ENCODE data around the gene WIPF2.

The WIPF2 gene

GRCh38 chr17:40287159-40287493 lies 68.0 kb downstream of the WIPF2 start:
- no peak for DNase-seq (ENCODE audit: low read depth)
- TF ChIP-seq, protein P1, sequence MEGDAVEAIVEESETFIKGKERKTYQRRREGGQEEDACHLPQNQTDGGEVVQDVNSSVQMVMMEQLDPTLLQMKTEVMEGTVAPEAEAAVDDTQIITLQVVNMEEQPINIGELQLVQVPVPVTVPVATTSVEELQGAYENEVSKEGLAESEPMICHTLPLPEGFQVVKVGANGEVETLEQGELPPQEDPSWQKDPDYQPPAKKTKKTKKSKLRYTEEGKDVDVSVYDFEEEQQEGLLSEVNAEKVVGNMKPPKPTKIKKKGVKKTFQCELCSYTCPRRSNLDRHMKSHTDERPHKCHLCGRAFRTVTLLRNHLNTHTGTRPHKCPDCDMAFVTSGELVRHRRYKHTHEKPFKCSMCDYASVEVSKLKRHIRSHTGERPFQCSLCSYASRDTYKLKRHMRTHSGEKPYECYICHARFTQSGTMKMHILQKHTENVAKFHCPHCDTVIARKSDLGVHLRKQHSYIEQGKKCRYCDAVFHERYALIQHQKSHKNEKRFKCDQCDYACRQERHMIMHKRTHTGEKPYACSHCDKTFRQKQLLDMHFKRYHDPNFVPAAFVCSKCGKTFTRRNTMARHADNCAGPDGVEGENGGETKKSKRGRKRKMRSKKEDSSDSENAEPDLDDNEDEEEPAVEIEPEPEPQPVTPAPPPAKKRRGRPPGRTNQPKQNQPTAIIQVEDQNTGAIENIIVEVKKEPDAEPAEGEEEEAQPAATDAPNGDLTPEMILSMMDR (conservative IDR thresholded peaks at IDR 0.05; ENCODE audit: low read length) = no peak
- H3K4me3 ChIP-seq (ENCODE audit: low read length) = no peak overlapping the region

DNA sequence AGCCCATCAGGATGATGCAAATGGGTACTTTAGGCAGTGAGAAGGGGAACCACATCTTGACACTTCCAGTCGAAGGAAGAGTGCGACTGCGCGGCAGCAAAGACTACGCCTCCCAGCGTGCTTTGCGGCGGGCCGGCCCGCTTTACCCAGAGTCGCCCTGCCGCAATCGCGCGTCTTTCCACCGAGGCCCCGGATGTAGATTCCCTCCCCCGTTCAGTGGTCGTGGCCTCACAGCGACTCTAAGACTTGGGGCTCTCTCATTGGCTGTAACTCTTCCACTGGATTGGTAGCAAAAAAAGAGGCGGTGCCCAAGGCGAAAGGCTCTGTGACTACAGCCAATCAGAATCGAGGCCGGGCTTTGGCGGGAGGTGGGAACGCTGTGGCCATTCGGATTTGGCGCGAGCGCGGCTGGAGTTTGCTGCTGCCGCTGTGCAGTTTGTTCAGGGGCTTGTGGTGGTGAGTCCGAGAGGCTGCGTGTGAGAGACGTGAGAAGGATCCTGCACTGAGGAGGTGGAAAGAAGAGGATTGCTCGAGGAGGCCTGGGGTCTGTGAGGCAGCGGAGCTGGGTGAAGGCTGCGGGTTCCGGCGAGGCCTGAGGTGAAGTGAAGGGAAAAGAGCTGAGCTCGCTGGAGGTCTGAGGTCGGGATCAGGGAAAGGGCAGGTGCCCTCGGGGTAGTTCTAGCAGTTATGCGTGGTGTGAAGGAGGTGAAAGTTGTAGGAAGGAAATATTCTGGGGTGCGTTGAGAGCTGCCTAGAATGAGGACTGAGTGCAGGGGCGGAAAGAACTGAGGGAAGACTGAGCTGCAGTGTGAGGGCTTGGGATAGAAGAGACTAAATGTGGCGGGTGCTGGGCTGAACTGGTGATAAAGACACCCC lies 68.6 kb downstream of the WIPF2 start, which contains the start of gene CDC6:
TSS of gene CDC6 (plus strand) at position 386 of the 876 bp plus-strand sequence. CDS start 1,542 bp downstream, outside the sequence.
- DNase-seq (ENCODE audit: low read depth) = peak; percentile 99
- peak within 1 kb of the TSS; percentile 80 for H3K4me3 ChIP-seq (ENCODE audit: low read length)
- TF ChIP-seq, protein P1 (conservative IDR thresholded peaks at IDR 0.05; ENCODE audit: low read length) = no peak

DNA sequence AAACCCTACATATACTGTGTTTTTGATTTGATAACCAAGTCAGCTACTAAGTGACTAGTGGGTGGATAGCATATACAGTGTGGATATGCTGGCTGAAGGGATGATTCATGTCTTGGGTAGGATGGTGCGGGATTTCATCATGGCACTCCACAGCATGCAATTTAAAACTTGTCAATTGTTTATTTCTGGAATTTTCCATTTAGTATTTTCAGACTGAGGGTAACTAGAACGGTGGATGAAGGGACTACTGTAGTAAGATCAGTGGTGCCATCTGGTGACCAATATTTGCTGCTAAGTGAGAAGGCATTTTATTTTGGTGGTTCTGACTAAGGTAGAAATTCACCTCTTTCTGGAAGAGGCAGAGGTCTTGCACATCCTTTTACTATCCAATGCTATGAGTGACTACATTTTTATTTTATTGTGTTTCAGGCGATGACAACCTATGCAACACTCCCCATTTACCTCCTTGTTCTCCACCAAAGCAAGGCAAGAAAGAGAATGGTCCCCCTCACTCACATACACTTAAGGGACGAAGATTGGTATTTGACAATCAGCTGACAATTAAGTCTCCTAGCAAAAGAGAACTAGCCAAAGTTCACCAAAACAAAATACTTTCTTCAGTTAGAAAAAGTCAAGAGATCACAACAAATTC lies 71.7 kb downstream of the WIPF2 start:
- TF ChIP-seq, protein P1 (conservative IDR thresholded peaks at IDR 0.05; ENCODE audit: low read length) = peak; percentile 79
- DNase-seq (ENCODE audit: low read depth) = peak; percentile 95
- no peak overlapping the region for H3K4me3 ChIP-seq (ENCODE audit: low read length)

- TF ChIP-seq, protein P1 (conservative IDR thresholded peaks at IDR 0.05; ENCODE audit: low read length) = no peak
- DNase-seq (ENCODE audit: low read depth) = no peak
- H3K4me3 ChIP-seq (ENCODE audit: low read length) = no peak overlapping the region
These were observed 72.2 kb downstream of the WIPF2 start for GRCh38 chr17:40291281-40291664.

- TF ChIP-seq, protein P1 (conservative IDR thresholded peaks at IDR 0.05; ENCODE audit: low read length) = no peak
- H3K4me3 ChIP-seq (ENCODE audit: low read length) = no peak overlapping the region
- peak; percentile 42 for DNase-seq (ENCODE audit: low read depth)
These were observed 74.3 kb downstream of the WIPF2 start for GRCh38 chr17:40293363-40293762.

- TF ChIP-seq, protein P1 (conservative IDR thresholded peaks at IDR 0.05; ENCODE audit: low read length) = no peak
- no peak overlapping the region for H3K4me3 ChIP-seq (ENCODE audit: low read length)
- no peak for DNase-seq (ENCODE audit: low read depth)
These were observed 76.7 kb downstream of the WIPF2 start for GRCh38 chr17:40295488-40296436.

Measured in AG10803 (cell line).